Karpas-422 (cell line): Measurements from ENCODE around the gene MRPS33. TPM values are rescaled to one million over a fixed set of nuclear protein-coding genes. Genes with fewer than 3 reads are reported as not detected.
A peak's percentile ranks its signal among the peaks of the same experiment; 100 is the strongest.
"Not testable (repeated sequence)": the region's sequence is repeated elsewhere in the genome, so short reads cannot be mapped to it uniquely, and the experiment has no call there.

Experiments used
- DNase-seq: peaks from one replicate; pipeline ENCODE4 v3.0.0-alpha.2; 2015
- H2AFZ ChIP-seq: fragments of 200-600 bp; sonication (generic); 2 replicates; pipeline ENCODE4 v1.6.1; 2014; ENCODE audit warnings: antibody characterized with exemption, low read length, mixed read lengths
- H3K27ac ChIP-seq: fragments of 200-600 bp; sonication (generic); 2 replicates; pipeline ENCODE4 v1.5.1; 2014; ENCODE audit warnings: mild to moderate bottlenecking, low read length, moderate library complexity
- H3K27me3 ChIP-seq: fragments of 200-600 bp; sonication (generic); 2 replicates; pipeline ENCODE4 v1.6.1; 2014; ENCODE audit warnings: low read length, mixed read lengths
- H3K36me3 ChIP-seq: fragments of 200-600 bp; sonication (generic); 2 replicates; pipeline ENCODE4 v1.6.1; 2014; ENCODE audit warnings: low read length, mixed read lengths; ENCODE audit not compliant: insufficient read depth
- H3K4me1 ChIP-seq: fragments of 200-600 bp; sonication (generic); 2 replicates; pipeline ENCODE4 v1.6.1; 2014; ENCODE audit warnings: mild to moderate bottlenecking, low read length, mixed read lengths
- H3K4me2 ChIP-seq: fragments of 200-600 bp; sonication (generic); 2 replicates; pipeline ENCODE4 v1.6.1; 2014; ENCODE audit warnings: low read length, low read depth, mild to moderate bottlenecking; ENCODE audit not compliant: poor library complexity, severe bottlenecking
- H3K4me3 ChIP-seq: fragments of 200-600 bp; sonication (generic); 2 replicates; pipeline ENCODE4 v1.5.1; 2014; ENCODE audit warnings: mild to moderate bottlenecking, antibody characterized with exemption, low read length, mixed read lengths
- H3K79me2 ChIP-seq: fragments of 200-600 bp; sonication (generic); 2 replicates; pipeline ENCODE4 v1.6.1; 2014; ENCODE audit warnings: mild to moderate bottlenecking, low read length, mixed read lengths
- H3K9ac ChIP-seq: fragments of 200-600 bp; sonication (generic); 2 replicates; pipeline ENCODE4 v1.6.0; 2014; ENCODE audit warnings: low read length
- H3K9me2 ChIP-seq: fragments of 200-600 bp; sonication (generic), shearing (Covaris generic); replicated peaks from 2 replicates; pipeline ENCODE4 v1.6.0; 2014; ENCODE audit warnings: mild to moderate bottlenecking, low read length, moderate library complexity; ENCODE audit not compliant: insufficient read depth
- H3K9me3 ChIP-seq: fragments of 300-700, 200-600 bp; sonication (generic); 2 replicates; pipeline ENCODE4 v1.6.1; 2014; ENCODE audit warnings: low read length, mixed read lengths
- H4K20me1 ChIP-seq: fragments of 200-600 bp; sonication (generic); 2 replicates; pipeline ENCODE4 v1.6.1; 2014; ENCODE audit warnings: mild to moderate bottlenecking, antibody characterized with exemption, low read length, low read depth; ENCODE audit not compliant: insufficient read depth
- total RNA-seq: library from RNA; depleted of rRNA; stranded (reverse); fragments of >200 nt; shearing (Covaris generic); gene quantifications from 2 replicates; pipeline ENCODE4 v1.2.3, GENCODE V29; 2014; ENCODE audit warnings: low replicate concordance

Gene MRPS33
- total RNA-seq, 1 experiment from 2014 or later = 25.2 TPM

- H3K4me2 ChIP-seq = no peak overlapping the region
- H2AFZ ChIP-seq = no peak overlapping the region
- DNase-seq = no peak
These were observed 27.8 kb upstream of the MRPS33 start for GRCh38 chr7:141042222-141043193.

DNA sequence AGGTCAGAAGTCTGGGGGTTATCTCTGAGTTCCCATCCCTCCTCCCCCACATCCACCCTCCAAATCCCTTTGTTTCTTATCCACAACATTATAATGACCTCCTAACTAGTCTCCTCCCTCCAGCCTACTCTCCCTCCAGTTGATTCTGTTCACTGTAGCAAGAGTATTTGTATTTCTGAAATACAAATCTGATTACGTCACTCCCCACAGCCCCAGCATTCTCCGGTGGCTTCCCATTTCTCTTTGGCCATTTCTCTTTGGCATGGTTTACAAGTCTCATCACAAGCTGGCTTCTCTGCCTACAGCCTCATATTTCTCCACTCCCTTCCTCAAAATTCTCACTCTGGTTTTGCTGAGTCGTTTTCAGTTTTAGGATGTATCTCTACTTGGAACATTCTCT lies 24.6 kb upstream of the MRPS33 start:
- H3K9me2 ChIP-seq = no peaks in the 10 kb centered on the region
- H3K9me3 ChIP-seq = no peaks in the 10 kb centered on the region
- DNase-seq = no peak
- H3K4me2 ChIP-seq = no peak overlapping the region
- no peak overlapping the region for H3K9ac ChIP-seq
- H3K27me3 ChIP-seq = no peaks in the 10 kb centered on the region
- no peak overlapping the region for H2AFZ ChIP-seq
- H4K20me1 ChIP-seq = no peaks in the 10 kb centered on the region
- H3K4me1 ChIP-seq = no peaks in the 10 kb centered on the region
- H3K79me2 ChIP-seq = no peaks in the 10 kb centered on the region
- no peak overlapping the region for H3K4me3 ChIP-seq
- no peak overlapping the region for H3K27ac ChIP-seq
- H3K36me3 ChIP-seq = no peaks in the 10 kb centered on the region

More at GRCh38 chr7:141042222-141043193, 27.8 kb upstream of the MRPS33 start:
- no peaks in the 10 kb centered on the region for H3K36me3 ChIP-seq
- no peaks in the 10 kb centered on the region for H3K27me3 ChIP-seq
- no peak overlapping the region for H3K9ac ChIP-seq
- no peaks in the 10 kb centered on the region for H4K20me1 ChIP-seq
- H3K27ac ChIP-seq = no peak overlapping the region
- H3K9me2 ChIP-seq = no peaks in the 10 kb centered on the region
- H3K79me2 ChIP-seq = no peaks in the 10 kb centered on the region
- no peaks in the 10 kb centered on the region for H3K4me1 ChIP-seq
- H3K9me3 ChIP-seq = no peaks in the 10 kb centered on the region
- H3K4me3 ChIP-seq = no peak overlapping the region

DNA sequence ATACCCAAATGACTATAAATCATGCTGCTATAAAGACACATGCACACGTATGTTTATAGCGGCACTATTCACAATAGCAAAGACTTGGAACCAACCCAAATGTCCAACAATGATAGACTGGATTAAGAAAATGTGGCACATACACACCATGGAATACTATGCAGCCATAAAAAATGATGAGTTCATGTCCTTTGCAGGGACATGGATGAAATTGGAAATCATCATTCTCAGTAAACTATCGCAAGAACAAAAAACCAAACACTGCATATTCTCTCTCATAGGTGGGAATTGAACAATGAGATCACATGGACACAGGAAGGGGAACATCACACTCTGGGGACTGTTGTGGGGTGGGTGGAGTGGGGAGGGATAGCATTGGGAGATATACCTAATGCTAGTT lies 23.3 kb upstream of the MRPS33 start:
- H3K4me3 ChIP-seq, H3K9me3 ChIP-seq, H3K9ac ChIP-seq, H3K36me3 ChIP-seq, H4K20me1 ChIP-seq, H3K79me2 ChIP-seq, H3K27ac ChIP-seq, H3K4me2 ChIP-seq, H3K9me2 ChIP-seq, DNase-seq, H3K4me1 ChIP-seq, H2AFZ ChIP-seq, H3K27me3 ChIP-seq: not testable (repeated sequence)

DNA sequence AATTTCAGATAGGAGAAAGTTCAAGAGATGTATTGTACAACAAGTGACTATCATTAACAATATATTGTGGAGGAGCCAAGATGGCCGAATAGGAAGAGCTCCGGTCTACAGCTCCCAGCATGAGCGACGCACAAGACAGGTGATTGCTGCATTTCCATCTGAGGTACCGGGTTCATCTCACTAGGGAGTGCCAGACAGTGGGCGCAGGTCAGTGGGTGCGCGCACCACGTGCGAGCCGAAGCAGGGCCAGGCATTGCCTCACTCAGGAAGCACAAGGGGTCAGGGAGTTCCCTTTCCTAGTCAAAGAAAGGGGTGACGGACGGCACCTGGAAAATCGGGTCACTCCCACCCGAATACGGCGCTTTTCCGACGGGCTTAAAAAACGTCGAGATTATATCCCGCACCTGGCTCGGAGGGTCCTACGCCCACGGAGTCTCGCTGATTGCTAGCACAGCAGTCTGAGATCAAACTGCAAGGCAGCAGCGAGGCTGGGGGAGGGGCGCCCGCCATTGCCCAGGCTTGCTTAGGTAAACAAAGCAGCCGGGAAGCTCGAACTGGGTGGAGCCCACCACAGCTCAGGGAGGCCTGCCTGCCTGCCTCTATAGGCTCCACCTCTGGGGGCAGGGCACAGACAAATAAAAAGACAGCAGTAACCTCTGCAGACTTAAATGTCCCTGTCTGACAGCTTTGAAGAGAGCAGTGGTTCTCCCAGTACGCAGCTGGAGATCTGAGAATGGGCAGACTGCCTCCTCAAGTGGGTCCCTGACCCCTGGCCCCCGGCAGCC lies 18.0 kb upstream of the MRPS33 start:
- not testable (repeated sequence) for H3K9me3 ChIP-seq, DNase-seq, H3K36me3 ChIP-seq, H3K27ac ChIP-seq, H2AFZ ChIP-seq, H3K27me3 ChIP-seq, H4K20me1 ChIP-seq, H3K4me3 ChIP-seq, H3K9ac ChIP-seq, H3K9me2 ChIP-seq, H3K4me1 ChIP-seq, H3K79me2 ChIP-seq, H3K4me2 ChIP-seq

GRCh38 chr7:141028767-141029166 lies 14.0 kb upstream of the MRPS33 start:
- Histone ChIP-seq H3K27me3 (0 out of 2 replicates have a peak, but pooled peaks cover 2% of the 10 kb centered on the region), H3K4me2 (no peak overlapping the region), H3K9ac (no peak overlapping the region), H3K4me1 (no peaks in the 10 kb centered on the region), H3K9me3 (peaks cover 6% of the 10 kb centered on the region; the same call in 1 of the 2 replicates), H3K9me2 (no peaks in the 10 kb centered on the region), H3K79me2 (no peaks in the 10 kb centered on the region), H4K20me1 (no peaks in the 10 kb centered on the region), H3K27ac (no peak overlapping the region), H3K4me3 (no peak overlapping the region), H3K36me3 (no peaks in the 10 kb centered on the region), H2AFZ (no peak overlapping the region)
- no peak for DNase-seq

DNA sequence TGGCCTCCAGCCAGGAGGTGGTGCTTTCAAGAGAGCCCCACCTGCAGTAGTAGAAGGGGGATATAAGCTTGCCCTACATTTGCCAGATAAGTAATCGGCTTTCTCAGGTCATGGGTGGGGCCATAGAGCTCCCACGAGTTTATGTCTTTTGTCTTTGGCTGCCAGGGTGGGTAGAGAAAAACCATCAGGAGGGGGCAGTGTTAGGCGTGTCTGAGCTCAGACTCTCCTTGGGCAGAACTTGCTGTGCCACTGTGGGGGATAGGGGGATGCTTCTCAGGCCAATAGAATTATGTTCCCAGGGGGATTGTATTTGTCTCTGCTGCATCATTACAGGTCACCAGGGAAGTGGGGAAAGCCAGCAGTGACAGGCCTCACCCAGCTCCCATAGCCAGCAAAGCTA lies 12.3 kb upstream of the MRPS33 start:
- Histone ChIP-seq H3K4me1 (no peaks in the 10 kb centered on the region), H3K9me2 (no peaks in the 10 kb centered on the region), H3K79me2 (no peaks in the 10 kb centered on the region), H3K9ac (no peak overlapping the region), H3K27me3 (0 out of 2 replicates have a peak, but pooled peaks cover 2% of the 10 kb centered on the region), H3K4me2 (no peak overlapping the region), H3K4me3 (no peak overlapping the region), H3K9me3 (peaks cover 6% of the 10 kb centered on the region; the same call in 1 of the 2 replicates), H3K36me3 (no peaks in the 10 kb centered on the region), H2AFZ (no peak overlapping the region), H3K27ac (no peak overlapping the region), H4K20me1 (no peaks in the 10 kb centered on the region)
- peak; percentile 51 for DNase-seq

- no peaks in the 10 kb centered on the region for H3K9me2 ChIP-seq
- no peaks in the 10 kb centered on the region for H4K20me1 ChIP-seq
- no peak overlapping the region for H3K27ac ChIP-seq
- DNase-seq = no peak
- no peaks in the 10 kb centered on the region for H3K79me2 ChIP-seq
- no peak overlapping the region for H3K4me2 ChIP-seq
- H3K9me3 ChIP-seq = peaks cover 6% of the 10 kb centered on the region; the same call in 1 of the 2 replicates
- H3K36me3 ChIP-seq = no peaks in the 10 kb centered on the region
- H3K9ac ChIP-seq = no peak overlapping the region
- H3K4me3 ChIP-seq = no peak overlapping the region
- 0 out of 2 replicates have a peak, but pooled peaks cover 2% of the 10 kb centered on the region for H3K27me3 ChIP-seq
- no peaks in the 10 kb centered on the region for H3K4me1 ChIP-seq
- no peak overlapping the region for H2AFZ ChIP-seq
These were observed 9.9 kb upstream of the MRPS33 start for GRCh38 chr7:141024668-141025067.

- Histone ChIP-seq H2AFZ (no peak overlapping the region), H3K36me3 (no peaks in the 10 kb centered on the region), H3K4me3 (no peak overlapping the region), H3K27me3 (no peaks in the 10 kb centered on the region), H3K27ac (no peak overlapping the region), H4K20me1 (no peaks in the 10 kb centered on the region), H3K9me2 (no peaks in the 10 kb centered on the region), H3K4me2 (no peak overlapping the region), H3K9ac (no peak overlapping the region), H3K4me1 (no peaks in the 10 kb centered on the region), H3K79me2 (no peaks in the 10 kb centered on the region), H3K9me3 (peaks cover 6% of the 10 kb centered on the region; the same call in 1 of the 2 replicates)
- DNase-seq = no peak
These were observed 8.5 kb upstream of the MRPS33 start for GRCh38 chr7:141023295-141023694.
